ENCODE results near the gene SATB1.

The SATB1 gene

GRCh38 chr3:18419232-18419631 lies 5.9 kb downstream of the SATB1 start:
- Histone ChIP-seq H3K79me2 (ENCODE audit: insufficient read depth, low read length) (peaks cover 85% of the 10 kb centered on the region), H3K4me3 (ENCODE audit: low read length, poor library complexity, severe bottlenecking) (peak overlapping the region; percentile 41), H3K9me2 (replicated peaks; ENCODE audit: low read depth, low read length) (no peaks in the 10 kb centered on the region), H3F3A (ENCODE audit: low read depth) (no peaks in the 10 kb centered on the region; the same call in 1 of the 2 replicates), H3K4me1 (ENCODE audit: insufficient read depth, low read length, poor library complexity, severe bottlenecking) (peaks cover 72% of the 10 kb centered on the region), H3K4me2 (ENCODE audit: low read depth, low read length, poor library complexity, severe bottlenecking) (peak overlapping the region; percentile 62), H2AFZ (ENCODE audit: low read length) (no peak overlapping the region), H3K27me3 (ENCODE audit: insufficient read depth, low read length, poor library complexity, severe bottlenecking) (no peaks in the 10 kb centered on the region), H3K9me3 (ENCODE audit: insufficient read depth, low read depth, low read length) (no peaks in the 10 kb centered on the region), H3K36me3 (ENCODE audit: insufficient read depth, low read length) (peaks cover 59% of the 10 kb centered on the region), H4K20me1 (ENCODE audit: insufficient read depth, low read length, poor library complexity, severe bottlenecking) (peaks cover 34% of the 10 kb centered on the region), H3K9ac (ENCODE audit: low read depth, low read length, poor library complexity, severe bottlenecking) (peak overlapping the region; percentile 18)
- TF ChIP-seq, protein P1, sequence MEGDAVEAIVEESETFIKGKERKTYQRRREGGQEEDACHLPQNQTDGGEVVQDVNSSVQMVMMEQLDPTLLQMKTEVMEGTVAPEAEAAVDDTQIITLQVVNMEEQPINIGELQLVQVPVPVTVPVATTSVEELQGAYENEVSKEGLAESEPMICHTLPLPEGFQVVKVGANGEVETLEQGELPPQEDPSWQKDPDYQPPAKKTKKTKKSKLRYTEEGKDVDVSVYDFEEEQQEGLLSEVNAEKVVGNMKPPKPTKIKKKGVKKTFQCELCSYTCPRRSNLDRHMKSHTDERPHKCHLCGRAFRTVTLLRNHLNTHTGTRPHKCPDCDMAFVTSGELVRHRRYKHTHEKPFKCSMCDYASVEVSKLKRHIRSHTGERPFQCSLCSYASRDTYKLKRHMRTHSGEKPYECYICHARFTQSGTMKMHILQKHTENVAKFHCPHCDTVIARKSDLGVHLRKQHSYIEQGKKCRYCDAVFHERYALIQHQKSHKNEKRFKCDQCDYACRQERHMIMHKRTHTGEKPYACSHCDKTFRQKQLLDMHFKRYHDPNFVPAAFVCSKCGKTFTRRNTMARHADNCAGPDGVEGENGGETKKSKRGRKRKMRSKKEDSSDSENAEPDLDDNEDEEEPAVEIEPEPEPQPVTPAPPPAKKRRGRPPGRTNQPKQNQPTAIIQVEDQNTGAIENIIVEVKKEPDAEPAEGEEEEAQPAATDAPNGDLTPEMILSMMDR (conservative IDR thresholded peaks at IDR 0.05; ENCODE audit: low read length), result no peak
- no peak for TF ChIP-seq EZH2phosphoT487 (IDR thresholded peaks at IDR 0.05; ENCODE audit: borderline replicate concordance)

DNA sequence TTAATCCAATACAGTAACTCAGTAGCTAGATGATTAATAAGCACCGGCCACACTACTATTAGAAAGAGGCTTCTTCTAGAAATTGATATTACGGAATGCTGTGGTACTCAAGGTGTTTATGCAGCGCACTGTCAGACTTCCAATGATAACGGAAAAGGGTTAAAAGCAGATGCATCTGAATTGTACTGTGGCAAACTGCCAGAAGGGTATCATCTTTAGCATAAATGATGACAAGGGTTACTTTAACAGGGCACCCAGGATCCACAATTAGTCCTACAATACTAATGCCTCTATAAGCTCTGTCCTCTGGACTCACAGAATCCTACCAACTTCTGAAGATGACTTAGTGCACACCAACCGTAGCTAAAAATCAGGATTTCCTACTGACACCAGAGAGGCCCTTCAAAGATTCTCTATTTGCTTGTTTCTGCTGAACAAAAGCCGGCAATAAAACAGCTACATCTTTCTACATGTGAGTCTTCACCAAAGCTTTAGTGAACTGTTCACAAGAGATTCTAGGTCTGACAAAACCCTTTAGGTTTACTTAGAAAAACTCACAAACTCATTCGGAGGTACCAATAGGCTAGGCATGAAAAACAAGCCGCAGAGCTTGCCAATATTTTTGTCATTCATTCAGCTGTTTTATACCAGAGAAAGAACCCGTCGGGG lies 7.1 kb downstream of the SATB1 start:
- no peaks in the 10 kb centered on the region for H3K9me2 ChIP-seq (replicated peaks; ENCODE audit: low read depth, low read length)
- H3K27me3 ChIP-seq (ENCODE audit: insufficient read depth, low read length, poor library complexity, severe bottlenecking), result no peaks in the 10 kb centered on the region
- H3F3A ChIP-seq (ENCODE audit: low read depth), result no peaks in the 10 kb centered on the region; the same call in 1 of the 2 replicates
- peak overlapping the region; percentile 62 for H3K4me2 ChIP-seq (ENCODE audit: low read depth, low read length, poor library complexity, severe bottlenecking)
- H3K79me2 ChIP-seq (ENCODE audit: insufficient read depth, low read length), result peaks cover 81% of the 10 kb centered on the region
- no peaks in the 10 kb centered on the region for H3K9me3 ChIP-seq (ENCODE audit: insufficient read depth, low read depth, low read length)
- H3K36me3 ChIP-seq (ENCODE audit: insufficient read depth, low read length), result peaks cover 71% of the 10 kb centered on the region
- peaks cover 72% of the 10 kb centered on the region for H3K4me1 ChIP-seq (ENCODE audit: insufficient read depth, low read length, poor library complexity, severe bottlenecking)
- no peak overlapping the region for H3K9ac ChIP-seq (ENCODE audit: low read depth, low read length, poor library complexity, severe bottlenecking)
- no peak for TF ChIP-seq EZH2phosphoT487 (IDR thresholded peaks at IDR 0.05; ENCODE audit: borderline replicate concordance)
- TF ChIP-seq, protein P1 (conservative IDR thresholded peaks at IDR 0.05; ENCODE audit: low read length), result no peak
- peak overlapping the region; percentile 41 for H3K4me3 ChIP-seq (ENCODE audit: low read length, poor library complexity, severe bottlenecking)
- H2AFZ ChIP-seq (ENCODE audit: low read length), result no peak overlapping the region
- peaks cover 27% of the 10 kb centered on the region for H4K20me1 ChIP-seq (ENCODE audit: insufficient read depth, low read length, poor library complexity, severe bottlenecking)

DNA sequence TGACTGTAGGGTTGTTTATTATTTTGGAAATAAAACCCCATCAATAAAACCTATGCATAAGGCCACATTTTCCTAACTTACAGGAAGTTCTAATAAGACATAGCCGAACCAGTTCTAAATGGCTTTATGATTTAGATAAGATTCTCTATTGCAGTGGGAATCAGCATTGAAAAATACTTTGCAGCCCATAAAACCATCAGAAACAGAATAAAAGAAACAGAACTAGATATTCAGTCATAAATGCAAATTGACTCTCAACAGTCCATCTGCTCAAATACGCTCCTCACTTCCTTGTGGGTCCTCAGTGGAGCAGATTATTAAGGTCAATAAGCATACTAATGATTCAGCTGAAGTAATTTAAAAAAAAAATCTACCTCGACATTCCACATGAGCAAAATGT lies 8.8 kb downstream of the SATB1 start:
- Histone ChIP-seq H3K79me2 (ENCODE audit: insufficient read depth, low read length) (peaks cover 68% of the 10 kb centered on the region), H3F3A (ENCODE audit: low read depth) (no peaks in the 10 kb centered on the region; the same call in 1 of the 2 replicates), H3K4me1 (ENCODE audit: insufficient read depth, low read length, poor library complexity, severe bottlenecking) (peaks cover 56% of the 10 kb centered on the region), H3K9me3 (ENCODE audit: insufficient read depth, low read depth, low read length) (no peaks in the 10 kb centered on the region), H3K36me3 (ENCODE audit: insufficient read depth, low read length) (peaks cover 82% of the 10 kb centered on the region), H3K9me2 (replicated peaks; ENCODE audit: low read depth, low read length) (no peaks in the 10 kb centered on the region), H3K4me3 (ENCODE audit: low read length, poor library complexity, severe bottlenecking) (no peak overlapping the region), H3K27me3 (ENCODE audit: insufficient read depth, low read length, poor library complexity, severe bottlenecking) (no peaks in the 10 kb centered on the region), H4K20me1 (ENCODE audit: insufficient read depth, low read length, poor library complexity, severe bottlenecking) (peaks cover 10% of the 10 kb centered on the region), H3K9ac (ENCODE audit: low read depth, low read length, poor library complexity, severe bottlenecking) (no peak overlapping the region), H3K4me2 (ENCODE audit: low read depth, low read length, poor library complexity, severe bottlenecking) (peak overlapping the region; percentile 62), H2AFZ (ENCODE audit: low read length) (no peak overlapping the region)
- TF ChIP-seq EZH2phosphoT487 (IDR thresholded peaks at IDR 0.05; ENCODE audit: borderline replicate concordance), result no peak
- TF ChIP-seq, protein P1 (conservative IDR thresholded peaks at IDR 0.05; ENCODE audit: low read length), result no peak
